SK-N-SH treated with all-trans-retinoic acid at 6 μM for 48 hours (cell line): ENCODE data around the gene MIER3.

Experiments
- ATAC-seq: fragments of 200-7000 bp; cut with Tn5 transposase; 3 replicates; pipeline ENCODE4 v1.9.1; 2020; ENCODE audit warnings: mild to moderate bottlenecking, moderate library complexity
- ARNTL ChIP-seq: fragments of 450-650 bp; formaldehyde crosslinking; IDR thresholded peaks from 2 replicates; pipeline ENCODE4 v1.5.0; 2020; ENCODE audit warnings: low read depth, mild to moderate bottlenecking, moderate library complexity, borderline replicate concordance
- CSDC2 ChIP-seq: fragments of 250-450 bp; sonication (Bioruptor Pico); IDR thresholded peaks from 2 replicates; pipeline ENCODE4 v1.5.0; 2020; ENCODE audit warnings: mild to moderate bottlenecking, moderate library complexity
- CSRNP3 ChIP-seq: fragments of 250-450 bp; sonication (Bioruptor Pico); IDR thresholded peaks from 2 replicates; pipeline ENCODE4 v1.5.1; 2021; ENCODE audit warnings: mild to moderate bottlenecking, moderate library complexity
- ESRRG ChIP-seq: fragments of 250-450 bp; sonication (Bioruptor Pico); IDR thresholded peaks from 2 replicates; pipeline ENCODE4 v1.6.1; 2021; ENCODE audit warnings: mild to moderate bottlenecking
- GLIS3 ChIP-seq: fragments of 250-450 bp; sonication (Bioruptor Pico); IDR thresholded peaks from 2 replicates; pipeline ENCODE4 v1.5.0; 2020; ENCODE audit warnings: mild to moderate bottlenecking, moderate library complexity
- ISL1 ChIP-seq: fragments of 250-450 bp; sonication (Bioruptor Pico); IDR thresholded peaks from 2 replicates; pipeline ENCODE4 v2.1.2; 2022; ENCODE audit warnings: mild to moderate bottlenecking, moderate library complexity
- OSR1 ChIP-seq: fragments of 250-450 bp; sonication (Bioruptor Pico); IDR thresholded peaks from 2 replicates; pipeline ENCODE4 v1.8.0; 2022; ENCODE audit warnings: moderate library complexity, mild to moderate bottlenecking, inconsistent platforms
- PATZ1 ChIP-seq: fragments of 250-450 bp; sonication (Bioruptor Pico); IDR thresholded peaks from 2 replicates; pipeline ENCODE4 v1.8.0; 2020; ENCODE audit warnings: mild to moderate bottlenecking, moderate library complexity, borderline replicate concordance
- POU6F1 ChIP-seq: fragments of 250-450 bp; sonication (Bioruptor Pico); IDR thresholded peaks from 2 replicates; pipeline ENCODE4 v1.8.0; 2021; ENCODE audit warnings: low read depth, mild to moderate bottlenecking, moderate library complexity, borderline replicate concordance
- RARB ChIP-seq: fragments of 250-450 bp; sonication (Bioruptor Pico); IDR thresholded peaks from 2 replicates; pipeline ENCODE4 v1.8.0; 2021; ENCODE audit warnings: mild to moderate bottlenecking, moderate library complexity
- SNAI2 ChIP-seq: fragments of 250-450 bp; sonication (Bioruptor Pico); IDR thresholded peaks from 2 replicates; pipeline ENCODE4 v1.5.0; 2020; ENCODE audit warnings: mild to moderate bottlenecking, moderate library complexity
- TCF4 ChIP-seq: fragments of 250-450 bp; sonication (Bioruptor Pico); IDR thresholded peaks from 2 replicates; pipeline ENCODE4 v1.8.0; 2021; ENCODE audit warnings: mild to moderate bottlenecking, moderate library complexity, borderline replicate concordance
- TSHZ2 ChIP-seq: fragments of 250-450 bp; sonication (Bioruptor Pico); IDR thresholded peaks from 2 replicates; pipeline ENCODE4 v1.5.0; 2020; ENCODE audit warnings: mild to moderate bottlenecking, moderate library complexity
- ZC3H10 ChIP-seq: fragments of 250-450 bp; sonication (Bioruptor Pico); IDR thresholded peaks from 2 replicates; pipeline ENCODE4 v1.5.1; 2021; ENCODE audit warnings: mild to moderate bottlenecking, moderate library complexity
- ZFP3 ChIP-seq: fragments of 250-450 bp; sonication (Bioruptor Pico); IDR thresholded peaks from 2 replicates; pipeline ENCODE4 v1.5.0; 2020; ENCODE audit warnings: mild to moderate bottlenecking, moderate library complexity
- ZFP30 ChIP-seq: fragments of 450-650 bp; formaldehyde crosslinking; IDR thresholded peaks from 2 replicates; pipeline ENCODE4 v1.5.0; 2022; ENCODE audit warnings: mild to moderate bottlenecking, moderate library complexity
- ZNF565 ChIP-seq: fragments of 450-650 bp; formaldehyde crosslinking; conservative IDR thresholded peaks from 2 replicates; pipeline ENCODE4 v1.5.0; 2020; ENCODE audit warnings: low read depth, mild to moderate bottlenecking, moderate library complexity
- ZNF70 ChIP-seq: fragments of 450-650 bp; formaldehyde crosslinking; IDR thresholded peaks from 2 replicates; pipeline ENCODE4 v1.5.0; 2020; ENCODE audit warnings: mild to moderate bottlenecking, moderate library complexity
- ZNF8 ChIP-seq: fragments of 450-650 bp; formaldehyde crosslinking; IDR thresholded peaks from 2 replicates; pipeline ENCODE4 v1.5.0; 2020; ENCODE audit warnings: mild to moderate bottlenecking, moderate library complexity

Gene MIER3

GRCh38 chr5:56893251-56893951, 58.5 kb downstream of the MIER3 start:
- no peak for TF ChIP-seq ISL1 (CRISPR knock-in tag)
- no peak for TF ChIP-seq ZNF8 (CRISPR knock-in tag)
- TF ChIP-seq ZFP3 (CRISPR knock-in tag), result no peak
- no peak for TF ChIP-seq ZC3H10 (CRISPR knock-in tag)
- TF ChIP-seq ESRRG (CRISPR knock-in tag), result no peak
- no peak for ATAC-seq

GRCh38 chr5:56881571-56881970, 70.4 kb downstream of the MIER3 start:
- TF ChIP-seq ZNF565 (CRISPR knock-in tag) (no peak), GLIS3 (CRISPR knock-in tag) (no peak), TSHZ2 (CRISPR knock-in tag) (no peak), CSRNP3 (no peak), ZNF70 (CRISPR knock-in tag) (no peak), CSDC2 (no peak), ZNF8 (CRISPR knock-in tag) (no peak), ZFP30 (CRISPR knock-in tag) (no peak), ZFP3 (CRISPR knock-in tag) (no peak), RARB (CRISPR knock-in tag) (no peak), ZC3H10 (CRISPR knock-in tag) (no peak), OSR1 (no peak), SNAI2 (CRISPR knock-in tag) (no peak)
- TF ChIP-seq, all 23 proteins: peak for 0
- ATAC-seq, result no peak

- TF ChIP-seq ESRRG (CRISPR knock-in tag), result no peak
- no peak for TF ChIP-seq ZNF565 (CRISPR knock-in tag)
- no peak for TF ChIP-seq ZC3H10 (CRISPR knock-in tag)
- no peak for TF ChIP-seq GLIS3 (CRISPR knock-in tag)
- no peak for TF ChIP-seq ZNF8 (CRISPR knock-in tag)
- TF ChIP-seq TCF4 (CRISPR knock-in tag), result no peak
- TF ChIP-seq ZFP3 (CRISPR knock-in tag), result no peak
- no peak for TF ChIP-seq ISL1 (CRISPR knock-in tag)
- TF ChIP-seq RARB (CRISPR knock-in tag), result no peak
- TF ChIP-seq ARNTL (CRISPR knock-in tag), result no peak
- TF ChIP-seq PATZ1 (CRISPR knock-in tag), result no peak
- no peak for TF ChIP-seq POU6F1 (CRISPR knock-in tag)
- TF ChIP-seq SNAI2 (CRISPR knock-in tag), result no peak
- no peak for TF ChIP-seq TSHZ2 (CRISPR knock-in tag)
- TF ChIP-seq CSRNP3, result no peak
- ATAC-seq, result no peak
Observed at GRCh38 chr5:56876327-56876726, 75.6 kb downstream of the MIER3 start.
